NCI-H82 treated with DMSO at 0.1 percent for 48 hours (cell line): ENCODE measurements around the gene ATP9A.

ENCODE experiments used
- DNase-seq: peaks from one replicate; lab custom pipeline; 2025; ENCODE audit not compliant: unreplicated experiment; lab: John Stamatoyannopoulos, UW

The ATP9A gene

DNA sequence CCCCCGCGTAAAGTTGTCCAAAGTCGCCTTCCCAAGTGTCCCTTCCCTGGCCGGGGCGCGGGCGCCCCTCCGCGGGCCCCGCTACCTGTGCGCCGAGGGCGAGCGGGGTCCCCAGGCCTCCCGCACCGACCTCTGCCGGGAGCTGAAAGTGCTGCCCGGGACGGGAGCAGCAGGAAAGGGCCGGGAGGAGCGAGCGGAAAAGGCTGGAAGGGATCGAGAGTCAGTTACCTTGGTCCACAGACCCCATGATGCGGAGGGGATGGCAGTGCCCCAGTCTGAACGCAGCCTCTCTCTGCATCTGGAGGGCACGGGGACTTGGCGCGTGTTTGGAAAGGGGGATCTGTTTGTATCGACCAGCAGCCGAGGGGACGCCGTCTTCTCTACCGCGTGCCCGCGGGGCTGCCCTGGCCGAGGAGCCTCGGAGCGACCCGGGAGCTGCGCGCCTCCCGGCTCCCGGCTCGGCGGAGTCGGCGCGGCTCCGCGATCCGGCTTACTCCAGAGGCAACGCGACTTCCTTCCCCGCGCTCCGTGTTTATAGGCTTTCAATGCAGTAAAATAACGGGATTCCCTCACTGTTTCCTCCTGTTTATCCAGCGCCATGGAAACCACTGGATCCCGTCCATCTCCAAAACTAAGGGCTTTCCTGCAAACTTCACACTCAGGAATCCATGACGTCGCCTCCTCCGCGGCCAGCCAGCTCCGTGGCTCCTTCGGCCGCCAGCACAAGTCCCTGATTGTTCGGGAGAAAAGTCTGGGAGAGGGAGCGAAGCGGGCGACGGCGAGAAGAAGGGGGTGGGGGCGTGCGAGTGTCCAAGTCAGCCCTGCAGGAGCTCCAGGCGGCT lies 205.6 kb downstream of the ATP9A start:
- DNase-seq, result no peak

DNA sequence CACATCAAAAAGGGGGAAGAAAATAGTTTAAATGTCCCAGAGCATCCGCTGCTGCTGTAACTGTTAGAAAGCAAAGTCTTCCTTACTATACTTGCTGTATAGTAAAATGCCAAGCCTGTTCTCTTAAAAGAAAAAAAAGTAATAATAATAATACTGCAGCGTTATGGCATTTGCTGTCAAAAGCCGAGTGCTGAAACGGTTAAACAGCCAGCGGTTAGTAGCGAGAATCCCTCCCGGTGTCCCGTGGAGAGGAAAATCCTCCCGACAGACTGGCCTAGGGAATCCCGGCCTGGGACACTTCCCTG lies 206.2 kb downstream of the ATP9A start:
- no peak for DNase-seq

- DNase-seq, result no peak
Measured at GRCh38 chr20:51560550-51561307, 207.5 kb downstream of the ATP9A start.

DNA sequence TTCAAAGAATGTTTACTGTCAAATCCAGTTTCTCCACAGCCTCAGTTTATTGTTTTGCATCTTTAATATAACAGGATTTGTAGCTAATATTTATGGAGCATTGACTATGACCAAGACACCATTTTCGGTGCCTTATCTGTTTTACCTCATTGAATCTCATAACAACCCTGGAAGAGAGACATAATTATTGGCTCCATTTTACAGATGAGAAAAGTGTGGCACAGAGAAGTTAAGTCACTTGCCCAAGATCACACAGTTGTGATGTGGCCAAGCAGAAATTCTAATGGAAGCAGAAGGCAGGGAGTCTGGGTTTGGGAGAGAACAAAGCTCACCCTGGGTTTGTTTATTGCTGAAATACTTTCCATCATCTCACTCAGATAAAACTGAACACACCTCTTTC lies 208.1 kb downstream of the ATP9A start:
- DNase-seq, result no peak

- DNase-seq, result no peak
Measured at GRCh38 chr20:51554538-51555165, 213.5 kb downstream of the ATP9A start.

DNA sequence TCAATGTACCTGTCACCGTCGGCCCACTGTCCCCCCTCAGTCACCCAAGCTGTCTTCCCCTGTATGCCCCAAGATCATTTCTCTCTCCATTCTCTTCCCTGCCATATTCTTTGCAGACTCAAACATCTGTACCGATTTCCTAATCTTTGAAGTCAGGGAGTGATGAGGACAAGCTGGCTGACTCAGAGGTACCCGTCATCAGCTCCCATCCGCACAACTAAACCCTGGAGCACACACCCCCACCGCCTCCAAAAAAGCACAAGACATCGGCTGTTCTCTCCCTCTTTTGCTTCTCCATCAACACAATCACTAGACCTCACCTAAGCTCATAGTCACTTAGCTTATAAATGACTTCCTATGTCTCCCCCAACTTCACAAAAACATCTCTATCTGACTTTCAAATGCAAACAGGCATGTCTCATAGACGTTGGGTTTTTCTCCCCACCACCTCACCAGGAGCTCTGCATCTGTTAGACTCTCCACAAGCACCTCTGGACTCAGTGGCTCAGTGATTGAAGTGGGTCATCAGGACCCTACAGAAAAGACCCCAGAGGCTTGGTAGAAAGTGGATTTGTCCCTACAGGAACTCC lies 214.2 kb downstream of the ATP9A start:
- DNase-seq, result no peak

- no peak for DNase-seq
Measured at GRCh38 chr20:51551186-51551585, 217.0 kb downstream of the ATP9A start.

DNA sequence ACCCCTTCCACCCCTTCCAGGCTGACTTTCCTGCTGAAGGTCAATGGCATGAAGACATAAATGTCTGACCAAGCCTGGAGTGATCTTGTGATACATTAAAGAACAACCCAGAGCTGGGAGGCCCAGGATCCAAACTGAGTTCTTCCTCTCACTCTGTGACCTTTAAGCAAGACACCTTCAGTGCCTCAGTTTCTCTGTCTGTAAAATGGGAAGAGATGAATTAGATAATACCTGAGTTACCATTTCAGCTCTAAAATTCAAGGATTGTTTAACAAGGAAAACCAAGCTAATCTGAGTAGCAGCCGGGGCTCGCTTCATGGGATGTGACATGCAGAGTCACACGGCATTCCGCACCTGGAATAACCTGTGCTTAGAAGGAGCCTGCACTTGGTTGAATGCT lies 218.7 kb downstream of the ATP9A start:
- DNase-seq, result no peak

DNA sequence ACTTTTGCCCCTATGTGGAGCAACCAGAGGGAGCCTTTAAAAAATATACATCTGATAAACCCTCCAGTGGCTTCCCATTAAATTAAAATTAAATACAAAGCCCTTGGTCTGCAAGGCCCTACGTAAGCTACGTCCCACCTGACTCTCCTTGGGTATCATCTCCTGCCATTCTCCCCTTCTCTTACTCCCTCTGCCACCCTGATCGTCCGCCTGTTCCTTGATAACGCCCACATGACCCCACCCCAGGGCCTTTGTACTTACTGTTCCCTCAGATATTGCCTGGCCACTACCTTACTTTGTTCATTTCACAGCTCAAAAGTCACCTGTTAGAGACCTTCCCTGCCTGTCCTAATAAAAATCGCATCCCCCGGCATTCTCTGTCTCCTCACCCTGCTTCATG lies 220.2 kb downstream of the ATP9A start:
- DNase-seq, result no peak
